IMR-90 (cell line): ENCODE measurements around the gene LAMA5. TPM values are rescaled to one million over a fixed set of nuclear protein-coding genes. Genes with fewer than 3 reads are reported as not detected.

Experiments used
- ATAC-seq: fragments of 200-7000 bp; cut with Tn5 transposase; 2 replicates; pipeline ENCODE4 v1.9.1; 2020; ENCODE audit warnings: low read depth, mild to moderate bottlenecking, moderate library complexity
- BruUV-seq: library from RNA; stranded (reverse); fragments of 400-500 nt; replicated peaks from 2 replicates; lab custom pipeline; 2021; lab: Mats Ljungman, UMichigan
- CTCF ChIA-PET: fragments of 300-600 bp; formaldehyde crosslinking; extraction: SDS; loops from one replicate; lab custom pipeline; 2021; ENCODE audit warnings: antibody characterized with exemption; lab: Yijun Ruan, JAX
- POLR2A ChIA-PET: fragments of 300-600 bp; sonication (Branson Sonifier 250); formaldehyde crosslinking; loops from one replicate; lab custom pipeline; 2022; ENCODE audit warnings: antibody characterized with exemption; ENCODE audit not compliant: unreplicated experiment; lab: Charles Lee
- DNase-seq: peaks from one replicate; pipeline ENCODE4 v3.0.0; 2013
- H2AFZ ChIP-seq: replicated peaks from 2 replicates; pipeline ENCODE3; 2013; ENCODE audit warnings: low read length, mild to moderate bottlenecking; ENCODE audit not compliant: poor library complexity
- H2AK5ac ChIP-seq: 2 replicates; pipeline ENCODE4 v1.6.1; 2013; ENCODE audit warnings: low read depth, low read length, inconsistent platforms
- H2AK9ac ChIP-seq: replicated peaks from 2 replicates; pipeline ENCODE3; 2013; ENCODE audit warnings: mild to moderate bottlenecking, low read depth, low read length, moderate library complexity; ENCODE audit not compliant: poor library complexity
- H2BK120ac ChIP-seq: 2 replicates; pipeline ENCODE4 v1.6.1; 2013; ENCODE audit warnings: low read depth, low read length, inconsistent platforms
- H2BK15ac ChIP-seq: 3 replicates; pipeline ENCODE4 v1.6.1; 2013; ENCODE audit warnings: low read depth, low read length, inconsistent platforms
- H2BK20ac ChIP-seq: 2 replicates; pipeline ENCODE4 v1.6.1; 2013; ENCODE audit warnings: low read depth, mild to moderate bottlenecking, inconsistent platforms, low read length, moderate library complexity
- H2BK5ac ChIP-seq: 2 replicates; pipeline ENCODE4 v1.6.1; 2013; ENCODE audit warnings: mild to moderate bottlenecking, low read depth, low read length, inconsistent platforms; ENCODE audit not compliant: poor library complexity, severe bottlenecking
- H3K14ac ChIP-seq: replicated peaks from 2 replicates; pipeline ENCODE4 v1.6.1; 2013; ENCODE audit warnings: low read depth, low read length, inconsistent platforms
- H3K18ac ChIP-seq: 2 replicates; pipeline ENCODE4 v1.6.1; 2013; ENCODE audit warnings: low read depth, low read length, control low read depth
- H3K23ac ChIP-seq: 2 replicates; pipeline ENCODE4 v1.6.1; 2013; ENCODE audit warnings: low read depth, low read length, inconsistent platforms
- H3K27ac ChIP-seq: 2 replicates; pipeline ENCODE4 v1.5.1; 2013; ENCODE audit warnings: mild to moderate bottlenecking, control low read depth, low read length; ENCODE audit not compliant: insufficient read depth
- H3K27me3 ChIP-seq: 2 replicates; pipeline ENCODE4 v1.6.1; 2013; ENCODE audit warnings: low read length; ENCODE audit not compliant: control insufficient read depth, insufficient read depth
- H3K36me3 ChIP-seq: 2 replicates; pipeline ENCODE4 v1.6.1; 2013; ENCODE audit warnings: low read length, mixed read lengths; ENCODE audit not compliant: control insufficient read depth, insufficient read depth
- H3K4ac ChIP-seq: 2 replicates; pipeline ENCODE4 v1.6.1; 2013; ENCODE audit warnings: low read depth, low read length, inconsistent platforms
- H3K4me1 ChIP-seq: 2 replicates; pipeline ENCODE4 v1.6.1; 2013; ENCODE audit warnings: low read length, mixed read lengths; ENCODE audit not compliant: control insufficient read depth, insufficient read depth
- H3K4me2 ChIP-seq: 2 replicates; pipeline ENCODE4 v1.6.1; 2013; ENCODE audit warnings: low read depth, mild to moderate bottlenecking, control low read depth, low read length, moderate library complexity
- H3K4me3 ChIP-seq: 2 replicates; pipeline ENCODE4 v1.5.1; 2013; ENCODE audit warnings: low read depth, mild to moderate bottlenecking, control low read depth, low read length, moderate library complexity; ENCODE audit not compliant: insufficient read depth
- H3K56ac ChIP-seq: 2 replicates; pipeline ENCODE4 v1.6.1; 2013; ENCODE audit warnings: low read length, inconsistent platforms; ENCODE audit not compliant: insufficient read depth; ENCODE audit errors: extremely low read depth
- H3K79me1 ChIP-seq, 2 experiments: 2 replicates each; pipeline ENCODE4 v1.6.1; 2013; ENCODE audit warnings: low read length in 2 of 2, inconsistent platforms in 1 of 2, low read depth in 1 of 2
- H3K9ac ChIP-seq: 2 replicates; pipeline ENCODE4 v1.6.1; 2013; ENCODE audit warnings: low read depth, low read length, control low read depth
- H3K9me1 ChIP-seq: 2 replicates; pipeline ENCODE4 v1.6.1; 2013; ENCODE audit warnings: low read length, inconsistent platforms; ENCODE audit not compliant: insufficient read depth
- H3K9me3 ChIP-seq: 2 replicates; pipeline ENCODE4 v1.6.1; 2013; ENCODE audit warnings: low read length; ENCODE audit not compliant: control insufficient read depth, insufficient read depth
- H4K20me1 ChIP-seq: 2 replicates; pipeline ENCODE4 v1.6.1; 2013; ENCODE audit warnings: low read length, inconsistent platforms; ENCODE audit not compliant: insufficient read depth
- H4K5ac ChIP-seq: 2 replicates; pipeline ENCODE4 v1.6.1; 2013; ENCODE audit warnings: mild to moderate bottlenecking, low read depth, low read length, control low read depth
- H4K8ac ChIP-seq, 2 experiments: 2 replicates each; pipeline ENCODE4 v1.6.1; 2013; ENCODE audit warnings: low read depth in 2 of 2, low read length in 2 of 2, control low read depth in 1 of 2, inconsistent platforms in 1 of 2
- H4K91ac ChIP-seq: 2 replicates; pipeline ENCODE4 v1.6.1; 2013; ENCODE audit warnings: low read depth, low read length, inconsistent platforms; ENCODE audit not compliant: insufficient read depth
- BHLHE40 ChIP-seq: fragments of 150-350 bp; IDR thresholded peaks from 2 replicates; pipeline ENCODE4 v1.6.1; 2016; ENCODE audit warnings: mild to moderate bottlenecking, low read depth, low read length
- CEBPB ChIP-seq: IDR thresholded peaks from 2 replicates; pipeline ENCODE4 v1.6.1; 2012; ENCODE audit warnings: low read depth, low read length, improper control_type of control experiment
- CHD1 ChIP-seq: IDR thresholded peaks from 2 replicates; pipeline ENCODE4 v1.6.1; 2012; ENCODE audit warnings: low read depth, low read length, improper control_type of control experiment
- MAFK ChIP-seq: IDR thresholded peaks from 2 replicates; pipeline ENCODE4 v1.6.1; 2012; ENCODE audit warnings: low read depth, low read length, improper control_type of control experiment
- RAD21 ChIP-seq: IDR thresholded peaks from 2 replicates; pipeline ENCODE4 v1.6.1; 2012; ENCODE audit warnings: low read length, improper control_type of control experiment
- RFX5 ChIP-seq: IDR thresholded peaks from 2 replicates; pipeline ENCODE4 v1.8.0; 2012; ENCODE audit warnings: low read depth, mild to moderate bottlenecking, low read length, moderate library complexity
- WGBS, 2 experiments: methylation state at CpG; one replicate each; pipeline versions ENCODE4 v1.1.5 to v1.1.7; 2013; ENCODE audit warnings: missing lambda C conversion rate in 2 of 2; ENCODE audit not compliant: insufficient read length in 1 of 2; ENCODE audit errors: extremely low coverage in 2 of 2; 5-methylcytosine and 5-hydroxymethylcytosine counted together
- dilution Hi-C: fragments of 300-500 bp; cut with HindIII; formaldehyde crosslinking; loops from one replicate; pipeline ENCODE4 v1.14.3; 2018; ENCODE audit warnings: low sequenced_read_pairs; ENCODE audit not compliant: unreplicated experiment
- in situ Hi-C: fragments of 300-500 bp; cut with MboI; formaldehyde crosslinking; loops from 3 replicates; pipeline ENCODE4 v1.14.3; 2019; ENCODE audit warnings: low sequenced_read_pairs, inconsistent platforms, mixed read lengths
- intact Hi-C: fragments of 100-400 bp; cut with micrococcal nuclease; formaldehyde crosslinking; loops from 2 replicates; pipeline ENCODE4 v1.10.0; 2022
- polyA plus RNA-seq, 3 experiments: library from polyadenylated mRNA; depleted of rRNA; stranded (reverse); fragments of >200 nt; gene quantifications; 2 replicates each; pipeline ENCODE4 v1.2.3, GENCODE V29; 2012; ENCODE audit warnings: low replicate concordance in 1 of 3
- total RNA-seq: library from RNA; depleted of rRNA; stranded (reverse); fragments of >200 nt; gene quantifications from 2 replicates; pipeline ENCODE4 v1.2.3, GENCODE V29; 2012

LAMA5 gene
- total and polyA plus RNA-seq, 2 of the 4 experiments (the other 2 are of a cell fraction), result 0.90 to 7.3 TPM

DNA sequence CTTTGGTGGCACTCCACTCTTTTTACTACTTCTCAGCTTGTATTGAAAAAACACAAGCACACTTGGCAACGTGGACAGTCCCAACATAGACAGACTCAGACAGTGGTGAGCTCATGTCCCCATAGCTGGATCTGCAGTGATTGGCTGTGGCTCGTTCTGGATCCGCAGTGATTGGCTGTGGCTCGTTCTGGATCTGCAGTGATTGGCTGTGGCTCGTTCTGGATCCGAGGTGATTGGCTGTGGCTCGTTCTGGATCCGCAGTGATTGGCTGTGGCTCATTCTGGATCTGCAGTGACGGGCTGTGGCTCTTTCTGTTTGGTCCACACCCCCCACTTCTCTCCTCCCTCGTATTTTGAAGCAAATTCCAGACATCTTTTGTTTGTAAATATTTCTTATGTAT, 100.8 kb downstream of the LAMA5 start:
- H3K27ac ChIP-seq, result no peak overlapping the region
- H3K4ac ChIP-seq, result no peak overlapping the region
- no peaks in the 10 kb centered on the region for H3K9me1 ChIP-seq
- H4K8ac ChIP-seq, result no peak overlapping the region
- TF ChIP-seq RAD21 (no peak), RFX5 (no peak), BHLHE40 (no peak), MAFK (no peak), CHD1 (no peak), CEBPB (no peak)
- H3K79me1 ChIP-seq, result peaks cover 20 to 21% of the 10 kb centered on the region in 2 experiments
- no peak overlapping the region for H3K18ac ChIP-seq
- ATAC-seq (no peak), DNase-seq (no peak)
- no peak overlapping the region for H3K56ac ChIP-seq
- no peak overlapping the region for H2BK20ac ChIP-seq
- no peak overlapping the region for H2AFZ ChIP-seq
- dilution Hi-C loops, result no loop called here
- peaks cover 2% of the 10 kb centered on the region for H3K9me3 ChIP-seq
- peaks cover 9% of the 10 kb centered on the region for H4K20me1 ChIP-seq
- no peaks in the 10 kb centered on the region for H3K27me3 ChIP-seq
- H3K4me3 ChIP-seq, result no peak overlapping the region
- intact Hi-C loops, result no loop called here
- no peak overlapping the region for H2BK5ac ChIP-seq
- no peak overlapping the region for H2AK9ac ChIP-seq
- no peak overlapping the region for H3K14ac ChIP-seq
- in situ Hi-C loops, result no loop called here
- no peak overlapping the region for H4K5ac ChIP-seq
- POLR2A ChIA-PET, result no interaction called here
- no peak overlapping the region for H2AK5ac ChIP-seq
- H2BK15ac ChIP-seq, result no peak overlapping the region
- CTCF ChIA-PET, result no interaction called here
- H2BK120ac ChIP-seq, result no peak overlapping the region
- WGBS, 2 experiments, result 100% methylated on average over 4 of the region's 10 CpGs; no CpG with 5 or more reads in 1 of the 2 experiments
- H3K9ac ChIP-seq, result no peak overlapping the region
- no peak overlapping the region for H3K4me2 ChIP-seq
- no peak overlapping the region for H4K91ac ChIP-seq
- no peaks in the 10 kb centered on the region for H3K4me1 ChIP-seq
- no peak overlapping the region for H3K23ac ChIP-seq
- peaks cover 45% of the 10 kb centered on the region for H3K36me3 ChIP-seq
- BruUV-seq, result no TSS peak
